Fibroblast of skin of left quadriceps (primary cell): ENCODE results near the gene COL1A2.

Experiments used
- DNase-seq, 2 experiments: peaks; one replicate each; pipeline ENCODE4 v3.0.0-alpha.2; 2013; ENCODE audit warnings: low read depth in 2 of 2

COL1A2 gene

GRCh38 chr7:94434042-94434441 is 39.3 kb downstream of the COL1A2 start:
- DNase-seq, result no peak

- DNase-seq, result peak; percentile 53 to 62
Measured at GRCh38 chr7:94436018-94436604, 41.4 kb downstream of the COL1A2 start.

- DNase-seq, result no peak
Measured at GRCh38 chr7:94436700-94437099, 42.0 kb downstream of the COL1A2 start.

DNA sequence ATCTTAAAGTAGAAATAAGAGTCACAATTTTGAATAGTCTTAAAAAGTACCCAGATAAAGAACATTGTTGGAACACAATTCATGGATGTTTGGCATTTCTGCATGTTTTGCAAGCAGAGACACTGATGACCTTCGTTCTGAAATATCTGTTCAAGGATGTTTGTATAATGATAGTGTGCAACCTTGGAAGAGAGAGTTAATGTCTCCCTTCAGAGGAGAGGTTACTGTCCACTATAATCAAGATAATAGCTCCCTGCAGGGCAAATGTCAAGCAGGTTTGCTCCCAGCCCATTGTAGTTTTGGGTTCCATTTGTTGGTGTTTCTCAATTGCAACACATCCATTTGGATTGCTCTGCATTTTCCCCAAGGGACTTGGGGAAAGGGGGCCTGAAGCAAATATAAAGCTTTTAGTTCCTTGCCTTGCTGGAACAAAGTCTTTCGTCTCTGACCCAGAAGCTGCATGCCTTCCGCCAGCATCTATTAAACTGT is 45.2 kb downstream of the COL1A2 start:
- DNase-seq, result no peak

- DNase-seq, result no peak
Measured at GRCh38 chr7:94440451-94441039, 45.9 kb downstream of the COL1A2 start.

GRCh38 chr7:94441138-94441537 is 46.4 kb downstream of the COL1A2 start:
- DNase-seq, result no peak

DNA sequence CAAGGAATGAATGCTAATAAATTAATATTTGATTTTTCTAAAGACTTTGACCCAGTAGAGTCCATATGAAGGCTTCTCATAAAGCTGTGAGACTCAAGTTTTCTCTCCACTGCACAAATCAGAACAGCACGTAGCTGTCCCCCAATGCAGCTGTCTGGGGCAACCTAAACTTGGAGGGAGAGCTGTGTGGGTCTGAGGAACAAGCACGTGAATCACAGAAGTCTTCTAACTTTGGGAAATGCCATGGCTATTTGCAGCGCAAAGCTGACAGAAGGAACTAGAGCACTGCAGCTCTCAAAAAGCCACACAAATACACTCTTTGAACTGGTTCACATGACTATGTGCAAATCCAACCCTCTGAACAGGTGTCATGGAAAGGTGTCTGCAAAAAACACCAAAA is 47.9 kb downstream of the COL1A2 start:
- no peak for DNase-seq

DNA sequence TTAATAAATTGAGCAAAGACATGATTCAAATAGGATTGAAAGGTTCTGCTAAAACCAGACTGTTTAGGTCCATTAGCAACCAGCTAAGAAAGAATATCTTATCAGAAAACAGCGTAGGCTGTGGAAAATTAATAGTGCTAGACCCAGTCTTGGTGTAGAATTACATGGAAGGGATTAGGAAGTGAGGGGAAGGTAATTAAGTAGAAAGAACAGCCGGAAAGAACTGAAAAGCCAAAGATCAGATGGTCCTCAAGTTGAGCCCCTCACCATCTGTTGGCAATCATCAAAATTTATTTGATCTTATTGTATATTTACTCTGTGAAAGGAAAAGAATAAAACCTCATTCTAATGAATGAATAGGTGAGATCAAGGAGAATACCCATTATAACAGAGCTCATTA is 50.1 kb downstream of the COL1A2 start:
- no peak for DNase-seq

DNA sequence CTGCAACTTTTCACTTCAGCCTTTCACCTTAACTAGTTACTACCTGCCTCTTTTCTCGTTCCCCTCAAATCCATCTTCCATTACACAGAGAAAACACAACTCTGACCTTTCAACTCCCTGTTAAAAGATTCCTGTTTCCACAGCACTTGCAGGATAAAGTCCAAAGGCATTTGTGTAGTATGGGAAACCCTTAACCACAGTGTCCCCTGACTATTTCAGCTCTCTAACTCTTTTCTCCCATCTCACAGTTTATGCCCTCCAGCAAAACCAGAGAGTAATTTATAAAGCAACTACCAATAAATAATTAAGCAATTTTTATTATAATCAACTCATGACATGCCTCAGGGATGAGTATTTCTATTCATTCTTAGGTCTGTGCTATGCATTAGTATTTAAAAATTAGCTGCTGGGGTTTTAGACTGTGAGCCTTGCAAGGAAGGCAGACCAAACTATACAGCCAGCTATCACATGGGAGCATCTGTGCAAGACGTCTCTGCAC is 51.0 kb downstream of the COL1A2 start:
- no peak for DNase-seq

- DNase-seq, result no peak
Measured at GRCh38 chr7:94446308-94446707, 51.6 kb downstream of the COL1A2 start.

DNA sequence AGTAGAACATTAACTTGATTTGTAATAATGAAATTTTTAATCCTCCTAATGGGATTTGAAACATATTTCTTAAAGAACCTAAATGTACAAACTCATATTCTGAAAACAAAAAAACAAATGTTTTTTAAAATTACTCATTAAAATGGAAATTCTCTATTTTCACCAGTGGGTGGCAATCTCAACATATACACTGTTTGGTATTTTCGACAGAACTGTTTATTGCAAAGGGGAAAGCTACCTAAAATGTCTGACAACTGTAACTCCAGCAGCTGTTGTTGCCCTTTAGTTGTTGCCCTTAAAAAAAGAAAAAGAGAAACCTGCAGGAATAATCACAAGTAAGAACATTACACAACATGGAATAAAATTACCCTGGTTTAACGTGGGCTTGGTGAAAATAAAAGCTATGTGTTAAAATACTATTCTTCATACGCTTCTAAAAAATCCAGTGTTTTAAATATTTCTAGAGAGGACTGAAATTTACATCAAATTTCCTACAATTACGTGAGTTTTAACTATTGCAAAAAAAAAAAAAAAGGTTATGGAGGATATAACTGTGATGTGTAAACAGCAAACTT is 54.5 kb downstream of the COL1A2 start:
- no peak for DNase-seq

- no peak for DNase-seq
Measured at GRCh38 chr7:94450044-94450697, 55.5 kb downstream of the COL1A2 start.

- no peak for DNase-seq
Measured at GRCh38 chr7:94451187-94451586, 56.5 kb downstream of the COL1A2 start.

DNA sequence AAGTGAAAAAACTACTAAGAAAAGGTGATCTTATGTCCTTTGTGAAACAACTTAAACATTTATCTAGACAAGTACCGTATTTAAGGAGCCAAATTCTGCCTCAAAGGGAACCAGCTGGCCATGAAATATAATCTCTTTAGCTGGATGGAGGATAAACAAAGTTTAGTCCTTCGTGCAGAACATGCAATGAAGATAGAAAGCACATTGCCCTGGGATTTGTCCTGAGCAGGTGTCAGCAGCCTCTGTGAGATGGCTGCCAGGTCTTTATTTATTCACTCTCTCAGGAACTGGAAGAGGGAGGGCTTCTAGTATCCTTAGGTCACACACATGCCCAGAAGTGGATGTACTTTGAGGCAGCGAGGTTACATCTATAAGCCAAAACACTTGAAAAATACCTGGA is 57.5 kb downstream of the COL1A2 start:
- no peak for DNase-seq

- DNase-seq, result no peak
Measured at GRCh38 chr7:94453898-94454297, 59.2 kb downstream of the COL1A2 start.

- no peak for DNase-seq
Measured at GRCh38 chr7:94458041-94458440, 63.3 kb downstream of the COL1A2 start.

DNA sequence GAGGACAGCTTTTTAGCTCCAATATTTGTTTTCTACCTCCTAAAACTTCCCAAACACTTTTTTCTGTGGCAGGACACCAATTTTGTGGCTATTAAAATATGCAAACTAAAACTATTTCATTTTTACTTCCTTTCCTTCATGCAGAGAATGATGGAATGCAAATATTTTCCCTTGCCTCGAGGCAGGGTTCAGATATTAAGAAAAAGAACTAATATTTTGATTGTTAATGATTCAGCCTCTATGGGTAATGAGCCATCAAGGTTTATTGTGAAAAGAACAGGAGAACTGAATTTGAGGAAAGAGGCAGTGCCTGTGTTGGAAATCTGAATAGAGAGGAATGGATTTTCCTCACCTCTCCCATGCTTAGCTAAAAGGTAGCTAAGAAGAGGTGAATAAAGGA is 71.8 kb downstream of the COL1A2 start:
- no peak for DNase-seq

DNA sequence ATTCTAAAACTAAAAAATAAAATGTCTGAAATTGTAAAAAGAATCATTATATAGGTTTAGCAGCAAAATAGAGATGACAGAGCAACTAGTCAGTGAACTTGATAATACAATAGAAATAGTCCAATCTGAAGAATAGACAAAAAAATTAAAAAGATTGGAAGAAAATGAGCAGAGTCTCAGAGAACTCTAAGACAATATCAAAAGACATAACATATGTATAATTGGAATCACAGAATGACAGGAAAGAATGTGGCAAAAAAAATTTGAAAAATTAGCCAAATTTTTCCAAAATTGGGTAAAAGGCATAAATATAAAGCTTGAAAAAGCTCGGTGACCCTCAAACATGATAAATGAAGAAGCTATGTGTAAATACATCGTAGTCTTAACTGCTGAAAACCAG is 76.9 kb downstream of the COL1A2 start:
- no peak for DNase-seq

DNA sequence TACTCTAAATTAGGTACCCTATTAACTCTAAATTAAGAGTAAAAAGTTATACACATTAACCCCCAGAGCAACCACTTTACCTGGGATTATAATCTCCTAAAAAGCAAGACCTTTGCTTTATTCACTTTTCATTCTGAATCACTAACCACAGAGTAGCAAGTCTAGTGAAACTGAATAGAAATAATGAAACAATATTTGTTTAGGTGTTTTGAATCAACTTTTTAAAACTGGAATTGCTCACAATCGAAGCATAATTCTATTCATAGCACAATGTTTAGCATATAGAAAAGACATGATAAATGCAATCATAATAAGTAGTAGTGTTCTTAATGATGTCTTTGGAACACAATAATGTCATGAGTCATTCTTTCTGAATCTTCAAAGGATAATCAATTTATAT is 77.9 kb downstream of the COL1A2 start:
- no peak for DNase-seq

DNA sequence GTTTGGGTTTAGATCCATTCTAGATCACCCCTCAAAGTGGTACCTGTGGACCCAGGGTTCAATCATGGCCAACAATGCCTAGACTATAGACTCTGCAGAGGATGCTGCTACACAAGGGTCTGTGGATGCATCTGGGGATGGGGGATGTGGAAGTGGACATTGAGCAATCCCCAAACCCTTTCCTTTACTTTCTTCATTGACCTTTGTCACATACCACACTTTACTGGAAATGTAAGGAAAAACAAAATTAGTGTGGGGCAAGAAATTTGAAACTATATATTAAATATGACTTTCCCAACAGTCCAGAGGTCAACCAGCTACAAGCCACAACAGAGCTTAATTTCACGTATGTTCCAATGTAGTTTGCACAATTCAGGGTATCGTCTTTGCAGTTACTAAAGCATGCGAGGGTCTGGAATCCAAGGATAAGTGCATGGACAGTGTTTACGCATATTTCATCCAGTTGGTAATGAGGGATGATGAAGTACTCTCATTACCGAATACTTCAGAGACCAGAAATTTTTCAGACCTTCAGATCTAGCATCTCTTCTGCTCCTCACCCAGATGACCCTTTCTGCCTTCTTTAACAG is 81.7 kb downstream of the COL1A2 start:
- DNase-seq, result no peak

GRCh38 chr7:94477878-94478277 is 83.2 kb downstream of the COL1A2 start:
- no peak for DNase-seq

GRCh38 chr7:94478648-94479214 is 84.0 kb downstream of the COL1A2 start:
- no peak for DNase-seq
